ENCODE data around the gene PBXIP1.
"Not testable (repeated sequence)": the region's sequence is repeated elsewhere in the genome, so short reads cannot be mapped to it uniquely, and the experiment has no call there.

Gene PBXIP1

DNA sequence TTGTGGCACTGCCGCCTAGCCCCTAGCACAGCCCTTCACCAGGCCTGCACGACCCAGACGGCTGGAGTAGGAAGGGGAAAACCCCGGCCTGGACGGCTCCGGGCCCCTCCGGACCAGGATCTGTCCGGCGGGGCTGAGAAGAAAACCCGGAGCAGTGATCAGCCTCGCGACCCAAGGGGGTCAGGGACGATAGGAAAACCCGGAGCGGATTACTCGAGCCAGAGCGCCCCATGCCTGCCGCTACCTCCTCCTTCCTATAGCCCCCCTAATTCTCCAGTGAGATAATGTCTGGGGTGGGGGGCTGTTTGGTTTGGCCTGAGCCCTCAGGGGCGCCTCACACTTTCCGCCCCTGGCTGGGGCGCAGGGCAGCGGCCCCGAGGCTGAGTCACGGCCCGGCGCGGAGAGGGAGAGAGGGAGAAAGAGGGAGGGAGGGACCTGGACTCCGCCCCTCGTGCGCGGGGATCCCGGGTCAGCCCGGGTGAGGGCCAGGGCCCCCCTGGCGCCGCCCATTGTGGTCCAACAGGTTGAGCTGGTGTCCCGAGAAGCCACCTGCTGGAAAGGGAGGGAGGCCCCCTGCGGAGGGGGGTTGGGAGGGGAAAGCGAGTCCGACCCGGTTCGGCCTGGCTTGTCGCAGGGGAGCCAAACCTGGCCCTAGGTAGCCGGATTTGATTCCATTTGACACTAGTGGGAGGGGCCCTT, 45.0 kb upstream of the PBXIP1 start:
- H3K9ac ChIP-seq (ENCODE audit: low read depth in 1 of 2, low read length in 2 of 2), result peak overlapping the region; percentile 89 to 93
- peak overlapping the region; percentile 87 to 88 for H3K4me3 ChIP-seq (ENCODE audit: low read length in 2 of 2)
- H3K27me3 ChIP-seq (ENCODE audit: control insufficient read depth in 2 of 2, insufficient read depth in 2 of 2, low read length in 2 of 2), result no peaks in the 10 kb centered on the region
- H3K27ac ChIP-seq (ENCODE audit: low read depth in 2 of 2, low read length in 2 of 2), result peak overlapping the region; percentile 99
- H3K9me3 ChIP-seq (ENCODE audit: control insufficient read depth in 2 of 2, low read length in 2 of 2), result no peaks in the 10 kb centered on the region
- H3K4me1 ChIP-seq (ENCODE audit: control insufficient read depth in 2 of 2, insufficient read depth in 2 of 2, low read length in 2 of 2), result peaks cover 25 to 38% of the 10 kb centered on the region in 2 donors
- peaks cover 0 to 3% of the 10 kb centered on the region in 2 donors for H3K36me3 ChIP-seq (ENCODE audit: control insufficient read depth in 2 of 2, insufficient read depth in 2 of 2, low read length in 2 of 2)

DNA sequence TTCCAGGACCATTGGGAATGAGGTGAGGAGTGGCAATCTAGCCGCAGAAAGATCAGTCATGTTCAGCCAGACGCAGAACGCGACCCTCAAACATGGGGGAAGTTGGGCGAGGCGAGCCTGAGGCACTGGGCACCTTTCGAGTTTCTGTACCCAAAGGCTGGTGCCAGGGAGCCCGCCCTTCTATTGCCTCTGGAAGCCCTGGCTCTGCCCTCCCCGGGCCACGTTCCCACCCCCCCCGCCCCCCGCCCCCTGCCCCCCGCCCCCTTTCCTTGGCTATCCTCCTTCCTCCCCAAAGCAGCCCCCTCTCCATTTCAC, 44.5 kb upstream of the PBXIP1 start:
- peak overlapping the region; percentile 87 to 88 for H3K4me3 ChIP-seq (ENCODE audit: low read length in 2 of 2)
- H3K9me3 ChIP-seq (ENCODE audit: control insufficient read depth in 2 of 2, low read length in 2 of 2), result no peaks in the 10 kb centered on the region
- peaks cover 0 to 3% of the 10 kb centered on the region in 2 donors for H3K36me3 ChIP-seq (ENCODE audit: control insufficient read depth in 2 of 2, insufficient read depth in 2 of 2, low read length in 2 of 2)
- H3K4me1 ChIP-seq (ENCODE audit: control insufficient read depth in 2 of 2, insufficient read depth in 2 of 2, low read length in 2 of 2), result peaks cover 20 to 34% of the 10 kb centered on the region in 2 donors
- H3K9ac ChIP-seq (ENCODE audit: low read depth in 1 of 2, low read length in 2 of 2), result peak overlapping the region; percentile 89 to 93
- no peaks in the 10 kb centered on the region for H3K27me3 ChIP-seq (ENCODE audit: control insufficient read depth in 2 of 2, insufficient read depth in 2 of 2, low read length in 2 of 2)
- peak overlapping the region; percentile 99 for H3K27ac ChIP-seq (ENCODE audit: low read depth in 2 of 2, low read length in 2 of 2)

DNA sequence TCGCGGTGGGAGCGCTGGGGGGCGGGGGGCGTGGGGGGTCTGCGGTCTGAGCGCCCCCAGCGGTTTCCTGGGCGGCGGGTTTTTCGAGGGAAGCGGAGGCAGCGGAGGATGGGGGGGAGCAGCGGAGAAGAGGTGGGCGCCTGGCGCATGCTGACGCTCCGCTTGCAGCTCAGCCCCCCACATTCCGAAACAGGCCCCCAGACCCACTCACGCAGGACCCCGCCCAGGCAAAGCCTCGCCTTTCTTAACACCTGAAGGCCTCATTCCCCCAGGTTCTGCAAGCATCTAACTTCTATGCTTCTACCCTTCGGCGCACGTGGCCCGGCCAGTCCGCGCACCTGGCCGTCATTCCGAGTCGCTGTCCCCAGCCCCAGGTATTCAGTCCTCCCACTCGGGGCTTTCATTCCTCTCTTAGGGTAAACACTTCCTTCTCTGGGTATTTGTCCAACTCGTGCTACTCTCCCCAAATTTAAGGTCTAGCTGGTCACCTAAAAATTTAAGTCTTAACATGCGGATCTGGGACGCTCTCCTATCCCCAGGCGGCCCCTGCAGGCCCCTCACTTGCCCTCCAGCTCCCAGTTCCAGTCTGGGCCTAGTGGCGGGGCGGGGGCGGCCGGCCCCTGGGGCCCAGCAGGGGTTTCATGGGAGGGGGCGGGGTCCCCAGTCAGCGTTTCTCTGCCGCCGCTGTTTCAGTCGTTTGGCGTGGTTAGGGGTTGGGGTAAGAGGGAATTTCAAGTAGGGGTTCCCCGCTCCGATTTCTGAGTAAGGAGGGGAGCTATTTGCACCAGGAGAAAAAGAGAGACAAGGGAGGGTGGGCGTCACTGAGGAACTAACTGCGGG, 43.9 kb upstream of the PBXIP1 start:
- Histone ChIP-seq H3K27ac (ENCODE audit: low read depth in 2 of 2, low read length in 2 of 2) (peak overlapping the region; percentile 99), H3K9ac (ENCODE audit: low read depth in 1 of 2, low read length in 2 of 2) (peak overlapping the region; percentile 89 to 92), H3K36me3 (ENCODE audit: control insufficient read depth in 2 of 2, insufficient read depth in 2 of 2, low read length in 2 of 2) (peaks cover 0 to 3% of the 10 kb centered on the region in 2 donors), H3K4me1 (ENCODE audit: control insufficient read depth in 2 of 2, insufficient read depth in 2 of 2, low read length in 2 of 2) (peaks cover 16 to 29% of the 10 kb centered on the region in 2 donors), H3K27me3 (ENCODE audit: control insufficient read depth in 2 of 2, insufficient read depth in 2 of 2, low read length in 2 of 2) (no peaks in the 10 kb centered on the region), H3K4me3 (ENCODE audit: low read length in 2 of 2) (peak overlapping the region; percentile 87 to 88), H3K9me3 (ENCODE audit: control insufficient read depth in 2 of 2, low read length in 2 of 2) (no peaks in the 10 kb centered on the region)

DNA sequence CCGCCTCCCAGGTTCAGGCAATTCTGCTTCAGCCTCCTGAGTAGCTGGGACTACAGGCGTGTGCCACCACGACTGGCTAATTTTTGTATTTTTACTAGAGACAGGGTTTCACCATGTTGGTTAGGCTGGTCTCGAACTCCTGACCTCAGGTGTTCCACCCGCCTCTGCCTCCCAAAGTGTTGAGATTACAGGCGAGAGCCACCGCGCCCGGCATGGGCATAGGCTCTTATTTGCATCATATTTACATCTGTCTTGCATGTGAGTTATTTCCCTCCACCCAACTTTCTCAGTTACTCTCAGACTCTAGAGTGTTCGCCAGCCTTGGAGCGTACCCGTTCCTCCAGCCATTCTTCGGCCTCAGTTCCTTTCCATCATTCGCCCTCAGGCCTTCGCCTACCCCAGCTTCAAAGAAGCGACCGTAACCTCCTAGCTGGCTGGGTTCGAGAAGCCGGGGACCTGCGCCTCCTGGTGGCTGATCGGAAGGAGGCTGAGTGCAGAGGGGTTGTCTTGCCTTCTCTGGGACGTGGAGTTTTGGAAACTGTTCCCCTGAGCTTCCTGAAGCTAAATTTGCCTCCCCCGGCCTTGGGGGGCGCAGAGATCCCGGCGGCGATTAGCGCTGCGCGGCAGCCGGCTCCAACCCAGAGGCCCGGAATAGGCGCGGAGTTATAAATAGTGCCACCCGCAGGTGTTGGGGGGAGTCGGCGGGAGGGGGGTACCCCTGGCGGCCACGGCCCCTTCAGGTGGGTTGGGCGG, 43.1 kb upstream of the PBXIP1 start:
- Histone ChIP-seq H3K4me3 (ENCODE audit: low read length in 2 of 2) (peak overlapping the region; percentile 40 to 66), H3K9ac (ENCODE audit: low read depth in 1 of 2, low read length in 2 of 2) (peak overlapping the region in 1 of 2 donors; percentile 46)

DNA sequence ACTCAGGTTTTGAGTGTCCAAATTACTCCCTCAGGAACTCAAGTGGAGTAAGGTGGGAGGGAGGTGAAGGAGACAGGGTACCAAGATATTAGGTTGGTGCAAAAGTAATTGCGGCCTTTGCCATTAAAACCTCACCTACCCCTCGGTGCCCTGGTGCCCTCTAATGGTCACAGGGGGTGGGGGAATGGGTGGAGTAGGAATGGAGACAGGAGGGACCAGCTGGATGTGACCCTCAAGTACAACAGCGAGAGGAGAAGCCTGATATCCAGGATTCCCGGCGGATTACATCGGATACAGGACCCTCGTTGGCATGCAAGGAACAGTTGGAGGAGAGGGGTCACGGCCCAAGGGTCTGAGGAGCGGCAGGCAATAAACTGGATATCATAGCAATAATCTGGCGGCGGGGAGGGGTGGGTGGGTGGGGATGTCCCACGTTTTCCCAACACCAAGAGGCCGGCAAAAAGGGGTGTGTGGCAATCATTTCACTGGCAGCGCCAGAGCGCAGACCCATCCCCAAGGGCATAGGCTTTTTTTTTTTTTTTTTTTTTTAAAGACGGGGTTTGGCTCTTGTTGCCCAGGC, 42.4 kb upstream of the PBXIP1 start:
- no peaks in the 10 kb centered on the region for H3K27me3 ChIP-seq (ENCODE audit: control insufficient read depth in 2 of 2, insufficient read depth in 2 of 2, low read length in 2 of 2)
- peaks cover 8 to 21% of the 10 kb centered on the region in 2 donors for H3K4me1 ChIP-seq (ENCODE audit: control insufficient read depth in 2 of 2, insufficient read depth in 2 of 2, low read length in 2 of 2)
- H3K9me3 ChIP-seq (ENCODE audit: control insufficient read depth in 2 of 2, low read length in 2 of 2), result no peaks in the 10 kb centered on the region
- H3K4me3 ChIP-seq (ENCODE audit: low read length in 2 of 2), result no peak overlapping the region
- no peak overlapping the region for H3K9ac ChIP-seq (ENCODE audit: low read depth in 1 of 2, low read length in 2 of 2)
- no peak overlapping the region for H3K27ac ChIP-seq (ENCODE audit: low read depth in 2 of 2, low read length in 2 of 2)
- H3K36me3 ChIP-seq (ENCODE audit: control insufficient read depth in 2 of 2, insufficient read depth in 2 of 2, low read length in 2 of 2), result peaks cover 0 to 3% of the 10 kb centered on the region in 2 donors

More for the DNA sequence above, 43.1 kb upstream of the PBXIP1 start:
- Histone ChIP-seq H3K36me3 (ENCODE audit: control insufficient read depth in 2 of 2, insufficient read depth in 2 of 2, low read length in 2 of 2) (peaks cover 0 to 3% of the 10 kb centered on the region in 2 donors), H3K9me3 (ENCODE audit: control insufficient read depth in 2 of 2, low read length in 2 of 2) (no peaks in the 10 kb centered on the region), H3K27me3 (ENCODE audit: control insufficient read depth in 2 of 2, insufficient read depth in 2 of 2, low read length in 2 of 2) (no peaks in the 10 kb centered on the region), H3K27ac (ENCODE audit: low read depth in 2 of 2, low read length in 2 of 2) (peak overlapping the region; percentile 7 to 99), H3K4me1 (ENCODE audit: control insufficient read depth in 2 of 2, insufficient read depth in 2 of 2, low read length in 2 of 2) (peaks cover 8 to 21% of the 10 kb centered on the region in 2 donors)

DNA sequence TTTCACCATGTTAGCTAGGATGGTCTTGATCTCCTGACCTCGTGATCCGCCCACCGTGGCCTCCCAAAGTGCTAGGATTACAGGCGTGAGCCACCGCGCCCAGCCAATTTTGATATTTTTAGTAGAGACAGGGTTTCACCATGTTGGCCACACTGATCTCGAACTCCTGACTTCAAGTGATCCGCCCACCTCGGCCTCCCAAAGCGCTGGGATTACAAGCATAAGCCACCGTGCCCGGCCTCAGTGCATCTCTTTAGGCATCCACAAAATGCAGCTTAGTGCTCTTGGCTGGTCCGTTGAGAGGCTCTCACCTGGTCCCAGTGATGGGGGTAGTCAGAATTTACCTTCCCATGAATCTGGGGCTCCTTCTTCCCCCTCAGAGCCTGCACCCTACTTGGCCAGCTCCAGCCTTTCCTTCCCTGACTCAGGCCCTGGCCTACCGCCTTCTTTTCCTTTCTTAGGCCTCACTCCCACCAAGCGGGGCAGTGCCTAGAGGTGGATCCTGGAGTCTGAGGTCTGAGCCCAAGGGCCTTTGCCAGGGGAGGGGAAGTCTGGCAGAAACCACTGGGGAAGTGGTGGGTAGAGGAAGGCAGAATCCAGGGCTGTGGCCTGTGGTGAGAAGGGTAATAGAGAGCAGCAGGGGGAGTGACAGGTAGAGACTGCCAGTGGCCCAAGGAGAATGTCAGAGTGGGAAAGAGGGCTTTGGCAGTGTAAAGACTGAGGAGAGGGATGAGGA, 41.2 kb upstream of the PBXIP1 start:
- H3K36me3 ChIP-seq (ENCODE audit: control insufficient read depth in 2 of 2, insufficient read depth in 2 of 2, low read length in 2 of 2), result peaks cover 0 to 2% of the 10 kb centered on the region in 2 donors
- no peak overlapping the region for H3K4me3 ChIP-seq (ENCODE audit: low read length in 2 of 2)
- no peak overlapping the region for H3K27ac ChIP-seq (ENCODE audit: low read depth in 2 of 2, low read length in 2 of 2)
- H3K9me3 ChIP-seq (ENCODE audit: control insufficient read depth in 2 of 2, low read length in 2 of 2), result no peaks in the 10 kb centered on the region
- peaks cover 8 to 21% of the 10 kb centered on the region in 2 donors for H3K4me1 ChIP-seq (ENCODE audit: control insufficient read depth in 2 of 2, insufficient read depth in 2 of 2, low read length in 2 of 2)
- H3K27me3 ChIP-seq (ENCODE audit: control insufficient read depth in 2 of 2, insufficient read depth in 2 of 2, low read length in 2 of 2), result no peaks in the 10 kb centered on the region
- H3K9ac ChIP-seq (ENCODE audit: low read depth in 1 of 2, low read length in 2 of 2), result no peak overlapping the region

DNA sequence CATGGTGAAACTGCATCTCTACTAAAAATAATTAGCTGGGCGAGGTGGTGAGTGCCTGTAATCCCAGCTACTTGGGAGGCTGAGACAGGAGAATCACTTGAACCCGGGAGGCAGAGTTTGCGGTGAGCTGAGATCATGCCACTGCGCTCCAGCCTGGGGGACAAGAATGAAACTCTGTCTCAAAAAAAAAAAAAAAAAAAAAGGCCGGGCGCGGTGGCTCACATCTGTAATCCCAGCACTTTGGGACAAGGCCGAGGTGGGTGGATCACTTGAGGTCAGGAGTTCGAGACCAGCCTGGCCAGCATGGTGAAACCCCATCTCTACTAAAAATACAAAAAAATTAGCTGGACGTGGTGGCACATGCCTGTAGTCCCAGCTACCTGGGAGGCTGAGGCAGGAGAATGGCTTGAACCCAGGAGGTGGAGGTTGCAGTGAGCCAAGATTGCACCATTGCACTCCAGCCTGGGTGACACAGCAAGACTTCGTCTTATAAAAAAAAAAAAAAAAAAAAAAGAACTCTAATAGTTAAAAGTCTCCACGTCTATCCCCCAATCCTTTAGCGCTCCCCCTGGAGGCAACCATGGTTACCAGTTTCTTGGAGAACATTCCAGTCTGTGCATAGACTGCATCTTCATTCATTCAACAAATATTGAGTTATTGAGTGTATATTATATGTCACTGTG, 39.5 kb upstream of the PBXIP1 start:
- not testable (repeated sequence) for H3K36me3 ChIP-seq (ENCODE audit: control insufficient read depth in 2 of 2, insufficient read depth in 2 of 2, low read length in 2 of 2); H3K27me3 ChIP-seq (ENCODE audit: control insufficient read depth in 2 of 2, insufficient read depth in 2 of 2, low read length in 2 of 2); H3K27ac ChIP-seq (ENCODE audit: low read depth in 2 of 2, low read length in 2 of 2); H3K4me3 ChIP-seq (ENCODE audit: low read length in 2 of 2); H3K9ac ChIP-seq (ENCODE audit: low read depth in 1 of 2, low read length in 2 of 2); H3K9me3 ChIP-seq (ENCODE audit: control insufficient read depth in 2 of 2, low read length in 2 of 2)
- peaks cover 8 to 19% of the 10 kb centered on the region in 2 donors for H3K4me1 ChIP-seq (ENCODE audit: control insufficient read depth in 2 of 2, insufficient read depth in 2 of 2, low read length in 2 of 2)

DNA sequence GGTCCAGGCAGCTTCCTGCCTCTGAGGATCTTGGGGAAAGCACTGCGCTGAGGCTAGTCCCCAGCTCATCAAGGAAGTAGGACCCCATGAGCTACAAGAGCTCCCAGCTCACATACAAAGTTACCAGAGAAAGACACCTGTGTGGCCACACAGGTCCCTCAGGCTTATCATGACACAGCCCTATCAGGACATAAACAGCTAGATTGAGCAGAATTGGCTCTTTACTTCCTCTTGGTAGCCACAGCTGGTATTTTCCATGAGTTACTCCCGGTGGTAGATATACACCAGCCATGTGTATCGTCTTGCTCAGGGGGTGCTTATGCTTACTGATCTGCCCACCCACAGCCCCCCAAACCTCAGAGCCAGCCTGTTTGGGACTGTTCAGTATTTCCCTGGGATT, 38.7 kb upstream of the PBXIP1 start:
- no peak overlapping the region for H3K9ac ChIP-seq (ENCODE audit: low read depth in 1 of 2, low read length in 2 of 2)

DNA sequence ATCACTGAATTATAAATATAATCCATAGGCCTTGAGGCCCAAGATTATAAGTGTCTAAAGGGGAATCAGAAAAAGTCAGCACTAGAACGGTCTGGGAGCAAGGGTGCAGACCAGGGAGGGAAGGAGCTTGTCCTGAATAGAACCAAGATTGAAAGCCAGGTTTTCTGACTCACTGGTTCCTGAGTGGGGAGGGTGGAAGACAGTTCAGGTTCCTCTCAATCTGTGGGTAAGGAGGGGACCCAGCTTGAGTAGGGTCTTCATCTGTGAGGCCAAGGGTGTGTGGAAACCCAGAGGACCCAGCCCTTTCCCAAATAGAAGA, 38.3 kb upstream of the PBXIP1 start:
- no peaks in the 10 kb centered on the region for H3K27me3 ChIP-seq (ENCODE audit: control insufficient read depth in 2 of 2, insufficient read depth in 2 of 2, low read length in 2 of 2)
- peaks cover 4 to 13% of the 10 kb centered on the region in 2 donors for H3K4me1 ChIP-seq (ENCODE audit: control insufficient read depth in 2 of 2, insufficient read depth in 2 of 2, low read length in 2 of 2)
- peaks cover 4 to 15% of the 10 kb centered on the region in 2 donors for H3K36me3 ChIP-seq (ENCODE audit: control insufficient read depth in 2 of 2, insufficient read depth in 2 of 2, low read length in 2 of 2)
- no peak overlapping the region for H3K27ac ChIP-seq (ENCODE audit: low read depth in 2 of 2, low read length in 2 of 2)
- no peak overlapping the region for H3K9ac ChIP-seq (ENCODE audit: low read depth in 1 of 2, low read length in 2 of 2)
- H3K9me3 ChIP-seq (ENCODE audit: control insufficient read depth in 2 of 2, low read length in 2 of 2), result no peaks in the 10 kb centered on the region
- H3K4me3 ChIP-seq (ENCODE audit: low read length in 2 of 2), result no peak overlapping the region

More for the DNA sequence above, 38.7 kb upstream of the PBXIP1 start:
- Histone ChIP-seq H3K4me1 (ENCODE audit: control insufficient read depth in 2 of 2, insufficient read depth in 2 of 2, low read length in 2 of 2) (peaks cover 2 to 12% of the 10 kb centered on the region in 2 donors), H3K9me3 (ENCODE audit: control insufficient read depth in 2 of 2, low read length in 2 of 2) (no peaks in the 10 kb centered on the region), H3K4me3 (ENCODE audit: low read length in 2 of 2) (no peak overlapping the region), H3K27ac (ENCODE audit: low read depth in 2 of 2, low read length in 2 of 2) (no peak overlapping the region), H3K27me3 (ENCODE audit: control insufficient read depth in 2 of 2, insufficient read depth in 2 of 2, low read length in 2 of 2) (no peaks in the 10 kb centered on the region), H3K36me3 (ENCODE audit: control insufficient read depth in 2 of 2, insufficient read depth in 2 of 2, low read length in 2 of 2) (peaks cover 4 to 11% of the 10 kb centered on the region in 2 donors)
